Uterus (tissue), 4 donors: ENCODE data around the gene OXSM. TPM values are rescaled to one million over a fixed set of nuclear protein-coding genes. Genes with fewer than 3 reads are reported as not detected.

Experiments used
- DNase-seq, 2 donors: peaks; one replicate each; pipeline ENCODE4 v3.0.0-alpha.2; 2019 to 2020
- H3K27ac ChIP-seq, 2 donors: fragments of 200-600 bp; sonication (generic); 1 replicate in 1 of 2; 2 replicates in 1 of 2; pipeline ENCODE4 v1.5.1; 2016 to 2018
- H3K27me3 ChIP-seq, 2 donors: fragments of 200-600 bp; sonication (generic); one replicate each; pipeline ENCODE4 v1.5.1; 2018 to 2019; ENCODE audit warnings: control low read depth in 1 of 2
- H3K36me3 ChIP-seq, 2 donors: fragments of 200-600 bp; sonication (generic); one replicate each; pipeline ENCODE4 v1.5.1; 2019; ENCODE audit warnings: control low read depth in 1 of 2
- H3K4me1 ChIP-seq, 2 donors: fragments of 200-600 bp; sonication (generic); one replicate each; pipeline ENCODE4 v1.5.1; 2018 to 2019; ENCODE audit warnings: control low read depth in 1 of 2
- H3K4me3 ChIP-seq, 2 donors: fragments of 200-600 bp; sonication (generic); 1 replicate in 1 of 2; 2 replicates in 1 of 2; pipeline ENCODE4 v1.5.1; 2018 to 2019; ENCODE audit warnings: mild to moderate bottlenecking in 1 of 2
- H3K9me3 ChIP-seq, 2 donors: fragments of 200-600 bp; sonication (generic); one replicate each; pipeline ENCODE4 v1.5.1; 2019; ENCODE audit warnings: control low read depth in 1 of 2
- CTCF ChIP-seq, 4 experiments: fragments of 200-600 bp in 2 of 4; fragments of 450-650 bp in 2 of 4; sonication (generic) in 2 of 4; IDR thresholded peaks; one replicate each; pipeline ENCODE4 v1.5.1; 2016 to 2019; ENCODE audit warnings: antibody characterized with exemption in 4 of 4, mild to moderate bottlenecking in 2 of 4, moderate library complexity in 1 of 4
- POLR2A ChIP-seq, 2 donors: fragments of 450-650 bp; IDR thresholded peaks; one replicate each; pipeline ENCODE4 v1.6.1; 2016; ENCODE audit warnings: antibody characterized with exemption in 2 of 2, mild to moderate bottlenecking in 1 of 2, moderate library complexity in 1 of 2
- intact Hi-C: fragments of 100-400 bp; cut with DNase I; formaldehyde crosslinking; loops from one replicate; pipeline ENCODE4 v1.15.1; 2023; ENCODE audit warnings: low total_unique reads
- total RNA-seq, 4 donors: library from RNA; depleted of rRNA in 3 of 4; stranded (reverse); fragments of >200 nt in 3 of 4; gene quantifications; one replicate each; pipeline versions ENCODE4 v1.1.0 to v1.2.4, GENCODE V29; 2014 to 2023
- donor health status: DM: yes; HTN: yes; CAD: no.

Gene OXSM
- total RNA-seq: 10 to 100 TPM in 2 of 4 donors, 1 to 10 TPM in 2; 4.9 to 29.0 (median 12.8) TPM

DNA sequence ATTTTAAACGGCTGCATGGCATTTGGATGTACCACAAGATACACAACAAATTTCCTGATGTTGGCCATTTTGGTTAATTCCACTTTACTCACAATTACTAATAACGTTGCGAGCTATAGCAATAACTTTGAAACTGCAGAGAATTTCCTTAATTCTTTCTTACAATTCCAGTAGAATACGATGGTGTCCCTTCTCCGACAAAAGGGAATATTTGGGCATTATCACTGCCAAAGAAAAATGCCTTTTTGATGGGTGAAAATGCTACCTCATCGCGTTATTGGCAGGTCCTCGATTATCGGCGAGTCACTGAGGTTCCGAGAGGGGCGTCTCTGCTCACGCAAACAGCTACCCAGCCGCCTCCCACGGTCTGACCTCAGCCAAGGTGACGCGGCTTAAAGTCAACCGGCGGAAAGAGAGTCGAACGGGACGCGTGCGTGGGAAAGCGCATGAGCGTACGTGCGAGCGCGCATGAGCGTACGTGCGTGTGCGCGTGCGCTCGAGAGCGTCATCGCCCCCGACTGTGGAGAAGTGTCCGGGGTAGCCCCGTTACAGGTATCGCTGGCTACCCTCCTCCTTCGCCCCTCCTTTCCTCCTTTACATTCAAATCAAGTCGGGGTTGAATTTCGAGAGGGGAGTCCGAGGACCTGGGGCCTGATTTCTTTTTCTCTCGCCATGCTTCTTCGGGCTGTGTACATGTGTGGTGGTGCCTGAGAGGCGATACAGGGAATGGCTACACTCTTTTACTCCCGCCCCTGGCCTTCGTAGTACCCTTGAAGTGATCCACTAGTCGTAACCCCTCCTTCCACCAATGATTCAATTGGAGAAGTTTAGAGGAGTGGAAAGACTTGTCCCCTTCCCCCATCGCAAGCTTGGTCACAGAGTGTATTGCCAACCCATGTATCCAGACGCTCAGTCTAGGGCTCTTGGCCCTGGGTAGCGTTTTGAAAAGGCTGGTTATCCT, at the start of gene OXSM:
OXSM (plus strand) TSS at position 495 of the 961 bp plus-strand sequence. CDS start 931 bp downstream, outside the sequence.
- intact Hi-C loops: no loop called here

GRCh38 chr3:25744470-25744869, 45.4 kb upstream of the OXSM start:
- intact Hi-C loops: no loop called here
- no peaks in the 10 kb centered on the region for H3K4me1 ChIP-seq
- no peak for DNase-seq

More for the DNA sequence above, at the start of gene OXSM:
- no peaks in the 10 kb centered on the region for H3K36me3 ChIP-seq
- DNase-seq: peak; percentile 79 to 82
- H3K9me3 ChIP-seq: no peaks in the 10 kb centered on the region
- H3K4me3 ChIP-seq: peak within 1 kb of the TSS; percentile 56 to 76
- peak within 1 kb of the TSS; percentile 82 to 86 for H3K27ac ChIP-seq
- TF ChIP-seq CTCF (IDR thresholded peaks at IDR 0.05) (no peak), POLR2A (IDR thresholded peaks at IDR 0.05) (peak; percentile 59 to 64)
- no peaks in the 10 kb centered on the region for H3K4me1 ChIP-seq
- no peaks in the 10 kb centered on the region for H3K27me3 ChIP-seq

DNA sequence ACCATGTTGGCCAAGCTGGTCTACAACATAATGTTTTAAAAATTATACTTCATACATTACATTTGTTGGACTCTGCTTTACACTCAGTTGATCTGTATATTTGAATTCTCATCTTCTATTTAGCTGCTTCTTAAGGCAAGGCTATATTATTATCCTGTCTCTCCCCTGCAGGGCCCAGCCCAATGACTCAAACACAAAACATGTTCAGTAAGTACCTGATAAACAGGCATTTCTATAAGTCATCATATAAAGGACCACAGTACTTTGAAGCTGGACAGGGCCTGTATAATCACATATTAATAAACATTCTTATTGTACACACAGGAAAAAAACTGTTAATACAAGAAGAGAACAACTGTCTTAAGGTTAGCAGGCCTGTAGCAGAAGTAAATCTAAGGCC, 42.9 kb upstream of the OXSM start:
- H3K4me1 ChIP-seq: no peaks in the 10 kb centered on the region
- no peak for DNase-seq
- TF ChIP-seq POLR2A (IDR thresholded peaks at IDR 0.05): no peak
- TF ChIP-seq CTCF (IDR thresholded peaks at IDR 0.05): no peak
- no peaks in the 10 kb centered on the region for H3K9me3 ChIP-seq
- intact Hi-C loops: no loop called here
- H3K27ac ChIP-seq: no peak overlapping the region
- H3K27me3 ChIP-seq: no peaks in the 10 kb centered on the region
- no peak overlapping the region for H3K4me3 ChIP-seq
- H3K36me3 ChIP-seq: no peaks in the 10 kb centered on the region

More at GRCh38 chr3:25744470-25744869, 45.4 kb upstream of the OXSM start:
- Histone ChIP-seq H3K27me3 (no peaks in the 10 kb centered on the region), H3K4me3 (no peak overlapping the region), H3K27ac (no peak overlapping the region), H3K36me3 (no peaks in the 10 kb centered on the region), H3K9me3 (no peaks in the 10 kb centered on the region)
- TF ChIP-seq CTCF (IDR thresholded peaks at IDR 0.05) (no peak), POLR2A (IDR thresholded peaks at IDR 0.05) (no peak)

DNA sequence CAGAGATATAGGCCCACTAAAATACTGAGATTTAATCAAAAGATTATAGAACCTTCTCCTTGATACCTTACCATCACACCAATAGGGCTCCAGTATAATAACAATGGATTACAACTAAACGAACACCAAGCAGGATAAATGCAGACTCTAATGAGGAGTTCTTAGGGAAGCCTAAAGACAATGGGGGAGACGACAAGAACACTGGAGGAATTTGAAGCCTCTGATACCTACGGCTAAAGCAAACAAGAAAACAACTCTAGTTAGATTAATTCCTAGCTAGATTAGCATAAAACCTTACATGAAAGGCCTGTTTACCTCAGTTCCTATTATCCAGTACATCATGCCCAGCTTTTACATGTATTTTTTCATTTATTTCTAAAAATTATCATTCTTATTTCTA, 41.7 kb upstream of the OXSM start:
- Histone ChIP-seq H3K36me3 (no peaks in the 10 kb centered on the region), H3K4me3 (no peak overlapping the region), H3K27me3 (no peaks in the 10 kb centered on the region), H3K27ac (no peak overlapping the region), H3K9me3 (no peaks in the 10 kb centered on the region), H3K4me1 (no peaks in the 10 kb centered on the region)
- no peak for TF ChIP-seq POLR2A (IDR thresholded peaks at IDR 0.05)
- TF ChIP-seq CTCF (IDR thresholded peaks at IDR 0.05): no peak
- intact Hi-C loops: no loop called here
- no peak for DNase-seq

DNA sequence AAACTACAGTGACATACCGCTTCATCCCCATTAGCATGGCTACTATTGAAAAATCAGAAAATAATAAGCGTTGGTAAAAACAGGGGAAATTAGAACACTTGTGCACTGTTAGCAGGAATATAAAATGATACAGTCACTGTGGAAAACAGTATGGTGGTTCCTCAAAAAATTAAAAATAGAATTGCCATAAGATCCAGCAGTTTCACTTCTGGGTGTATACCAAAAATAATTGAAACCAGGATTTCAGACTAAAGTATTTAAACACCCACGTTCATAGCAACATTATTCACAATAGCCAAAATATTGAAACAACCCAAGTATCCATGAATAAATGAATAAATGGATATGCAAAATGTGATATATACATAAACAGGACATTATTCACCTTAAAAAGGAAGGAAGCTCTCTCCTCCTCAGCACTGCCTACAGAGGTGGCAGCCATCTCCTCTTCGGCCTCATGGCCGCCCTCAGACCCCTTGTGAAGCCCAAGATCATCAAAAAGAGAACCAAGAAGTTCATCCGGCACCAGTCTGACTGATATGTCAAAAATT, 40.8 kb upstream of the OXSM start:
- Histone ChIP-seq H3K27ac (no peak overlapping the region), H3K27me3 (no peaks in the 10 kb centered on the region), H3K4me1 (no peaks in the 10 kb centered on the region), H3K36me3 (no peaks in the 10 kb centered on the region), H3K4me3 (no peak overlapping the region), H3K9me3 (no peaks in the 10 kb centered on the region)
- intact Hi-C loops: no loop called here
- TF ChIP-seq POLR2A (IDR thresholded peaks at IDR 0.05): no peak
- TF ChIP-seq CTCF (IDR thresholded peaks at IDR 0.05): no peak
- no peak for DNase-seq
